ENCODE measurements around the gene ACSM2A. TPM values are rescaled to one million over a fixed set of nuclear protein-coding genes. Genes with fewer than 3 reads are reported as not detected.
"Not testable (repeated sequence)": the region's sequence is repeated elsewhere in the genome, so short reads cannot be mapped to it uniquely, and the experiment has no call there.

The ACSM2A gene
- total RNA-seq (2021; ENCODE audit: unreplicated experiment) = not detected
- not detected for polyA plus RNA-seq (2012; ENCODE audit: insufficient read length)
- percentile 5 among the genes with signal in this experiment for Bru-seq, nascent RNA
- percentile 3 among the genes with signal in this experiment for BruChase-seq, experiment 1, labeled RNA remaining after a 2-hour chase
- BruChase-seq, experiment 2, labeled RNA remaining after a 6-hour chase = percentile 3 among the genes with signal in this experiment
- long read RNA-seq = 0 reads

DNA sequence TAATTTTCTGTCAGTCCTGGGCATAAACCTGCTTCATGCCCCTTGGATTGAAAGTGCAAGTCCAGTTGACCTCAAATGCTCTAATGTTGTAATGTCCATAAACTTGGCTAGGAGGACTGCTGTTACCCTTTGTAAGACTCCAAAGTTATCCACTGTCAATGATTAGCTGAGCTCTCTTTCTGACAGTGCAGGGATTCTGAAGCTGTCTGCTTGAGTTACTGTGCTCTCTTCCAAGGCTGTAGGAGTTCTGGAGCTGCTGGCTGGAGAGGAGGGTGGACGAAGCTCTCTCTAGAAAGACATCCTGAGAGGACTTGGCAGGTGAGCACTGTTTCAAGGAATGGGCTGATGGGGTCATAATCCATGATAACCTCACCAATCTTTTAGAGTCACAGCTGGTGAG lies at the start of gene ACSM2A:
TSS of gene ACSM2A (plus strand) at position 158 of the 400 bp plus-strand sequence. CDS start 8,594 bp downstream, outside the sequence.
- H3K36me3 ChIP-seq (ENCODE audit: control insufficient read depth, insufficient read depth, low read length); DNase-seq (ENCODE audit: low read depth, low spot score); ATAC-seq; H3K27me3 ChIP-seq (ENCODE audit: control insufficient read depth, insufficient read depth, low read length); in situ Hi-C loops (cut with HindIII; ENCODE audit: low pct_unique_long_range_greater_than_20kb, low sequenced_read_pairs); intact Hi-C loops (cut with micrococcal nuclease; ENCODE audit: unreplicated experiment); H3K9me3 ChIP-seq (ENCODE audit: control insufficient read depth, insufficient read depth, low read depth, low read length); H3K27ac ChIP-seq (ENCODE audit: low read length); BruUV-seq (replicated peaks); CTCF ChIA-PET; POLR2A ChIA-PET; H3K4me3 ChIP-seq (ENCODE audit: low read depth in 2 of 2, low read length in 2 of 2); H3K4me1 ChIP-seq (ENCODE audit: control insufficient read depth, insufficient read depth, low read length): not testable (repeated sequence)

DNA sequence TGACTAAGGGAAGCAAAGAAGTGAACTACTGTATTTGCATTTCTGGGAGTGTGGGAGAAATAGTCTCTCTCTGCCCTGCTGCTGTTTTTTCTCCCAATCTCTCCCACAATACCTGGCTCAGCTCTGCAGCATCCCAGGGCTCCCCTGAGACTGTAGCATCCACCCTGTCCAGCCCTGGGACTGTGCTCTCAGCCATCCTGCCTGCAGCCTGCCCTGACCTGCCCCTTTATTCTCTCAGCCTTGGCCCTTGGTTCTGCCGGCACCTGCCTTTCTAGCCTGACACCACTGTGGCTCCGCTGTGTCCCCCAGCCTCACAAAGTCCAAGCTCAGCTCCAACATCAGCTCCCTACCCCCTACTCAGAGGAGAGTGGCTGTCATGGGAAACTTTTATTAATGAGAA lies 48.7 kb upstream of the ACSM2A start:
- intact Hi-C loops (cut with micrococcal nuclease; ENCODE audit: unreplicated experiment) = no loop called here
- in situ Hi-C loops (cut with HindIII; ENCODE audit: low pct_unique_long_range_greater_than_20kb, low sequenced_read_pairs) = no loop called here
- Histone ChIP-seq H3K9me3 (ENCODE audit: control insufficient read depth, insufficient read depth, low read depth, low read length) (no peaks in the 10 kb centered on the region), H3K4me1 (ENCODE audit: control insufficient read depth, insufficient read depth, low read length) (no peaks in the 10 kb centered on the region), H3K36me3 (ENCODE audit: control insufficient read depth, insufficient read depth, low read length) (no peaks in the 10 kb centered on the region), H3K27me3 (ENCODE audit: control insufficient read depth, insufficient read depth, low read length) (peaks cover 2% of the 10 kb centered on the region; the same call in 1 of the 2 replicates), H3K27ac (ENCODE audit: low read length) (no peak overlapping the region), H3K4me3 (ENCODE audit: low read depth in 2 of 2, low read length in 2 of 2) (no peak overlapping the region)
- CTCF ChIA-PET = no interaction called here
- POLR2A ChIA-PET = no interaction called here
- ATAC-seq = no peak
- TF ChIP-seq, protein P1, sequence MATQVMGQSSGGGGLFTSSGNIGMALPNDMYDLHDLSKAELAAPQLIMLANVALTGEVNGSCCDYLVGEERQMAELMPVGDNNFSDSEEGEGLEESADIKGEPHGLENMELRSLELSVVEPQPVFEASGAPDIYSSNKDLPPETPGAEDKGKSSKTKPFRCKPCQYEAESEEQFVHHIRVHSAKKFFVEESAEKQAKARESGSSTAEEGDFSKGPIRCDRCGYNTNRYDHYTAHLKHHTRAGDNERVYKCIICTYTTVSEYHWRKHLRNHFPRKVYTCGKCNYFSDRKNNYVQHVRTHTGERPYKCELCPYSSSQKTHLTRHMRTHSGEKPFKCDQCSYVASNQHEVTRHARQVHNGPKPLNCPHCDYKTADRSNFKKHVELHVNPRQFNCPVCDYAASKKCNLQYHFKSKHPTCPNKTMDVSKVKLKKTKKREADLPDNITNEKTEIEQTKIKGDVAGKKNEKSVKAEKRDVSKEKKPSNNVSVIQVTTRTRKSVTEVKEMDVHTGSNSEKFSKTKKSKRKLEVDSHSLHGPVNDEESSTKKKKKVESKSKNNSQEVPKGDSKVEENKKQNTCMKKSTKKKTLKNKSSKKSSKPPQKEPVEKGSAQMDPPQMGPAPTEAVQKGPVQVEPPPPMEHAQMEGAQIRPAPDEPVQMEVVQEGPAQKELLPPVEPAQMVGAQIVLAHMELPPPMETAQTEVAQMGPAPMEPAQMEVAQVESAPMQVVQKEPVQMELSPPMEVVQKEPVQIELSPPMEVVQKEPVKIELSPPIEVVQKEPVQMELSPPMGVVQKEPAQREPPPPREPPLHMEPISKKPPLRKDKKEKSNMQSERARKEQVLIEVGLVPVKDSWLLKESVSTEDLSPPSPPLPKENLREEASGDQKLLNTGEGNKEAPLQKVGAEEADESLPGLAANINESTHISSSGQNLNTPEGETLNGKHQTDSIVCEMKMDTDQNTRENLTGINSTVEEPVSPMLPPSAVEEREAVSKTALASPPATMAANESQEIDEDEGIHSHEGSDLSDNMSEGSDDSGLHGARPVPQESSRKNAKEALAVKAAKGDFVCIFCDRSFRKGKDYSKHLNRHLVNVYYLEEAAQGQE (IDR thresholded peaks at IDR 0.05; ENCODE audit: insufficient read depth in 1 of 2, low read depth in 2 of 2, low read length in 1 of 2) = no peak
- TF ChIP-seq TCF7L2 (IDR thresholded peaks at IDR 0.05; ENCODE audit: low read depth, low read length) (no peak), SIN3A (IDR thresholded peaks at IDR 0.05; ENCODE audit: borderline replicate concordance, insufficient read depth, low read depth, low read length) (no peak), POLR2AphosphoS5 (IDR thresholded peaks at IDR 0.05; ENCODE audit: low read depth, low read length) (no peak)
- TF ChIP-seq, protein P2, sequence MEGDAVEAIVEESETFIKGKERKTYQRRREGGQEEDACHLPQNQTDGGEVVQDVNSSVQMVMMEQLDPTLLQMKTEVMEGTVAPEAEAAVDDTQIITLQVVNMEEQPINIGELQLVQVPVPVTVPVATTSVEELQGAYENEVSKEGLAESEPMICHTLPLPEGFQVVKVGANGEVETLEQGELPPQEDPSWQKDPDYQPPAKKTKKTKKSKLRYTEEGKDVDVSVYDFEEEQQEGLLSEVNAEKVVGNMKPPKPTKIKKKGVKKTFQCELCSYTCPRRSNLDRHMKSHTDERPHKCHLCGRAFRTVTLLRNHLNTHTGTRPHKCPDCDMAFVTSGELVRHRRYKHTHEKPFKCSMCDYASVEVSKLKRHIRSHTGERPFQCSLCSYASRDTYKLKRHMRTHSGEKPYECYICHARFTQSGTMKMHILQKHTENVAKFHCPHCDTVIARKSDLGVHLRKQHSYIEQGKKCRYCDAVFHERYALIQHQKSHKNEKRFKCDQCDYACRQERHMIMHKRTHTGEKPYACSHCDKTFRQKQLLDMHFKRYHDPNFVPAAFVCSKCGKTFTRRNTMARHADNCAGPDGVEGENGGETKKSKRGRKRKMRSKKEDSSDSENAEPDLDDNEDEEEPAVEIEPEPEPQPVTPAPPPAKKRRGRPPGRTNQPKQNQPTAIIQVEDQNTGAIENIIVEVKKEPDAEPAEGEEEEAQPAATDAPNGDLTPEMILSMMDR (IDR thresholded peaks at IDR 0.05) = no peak
- BruUV-seq (replicated peaks) = no TSS peak
- no peak for DNase-seq (ENCODE audit: low read depth, low spot score)

DNA sequence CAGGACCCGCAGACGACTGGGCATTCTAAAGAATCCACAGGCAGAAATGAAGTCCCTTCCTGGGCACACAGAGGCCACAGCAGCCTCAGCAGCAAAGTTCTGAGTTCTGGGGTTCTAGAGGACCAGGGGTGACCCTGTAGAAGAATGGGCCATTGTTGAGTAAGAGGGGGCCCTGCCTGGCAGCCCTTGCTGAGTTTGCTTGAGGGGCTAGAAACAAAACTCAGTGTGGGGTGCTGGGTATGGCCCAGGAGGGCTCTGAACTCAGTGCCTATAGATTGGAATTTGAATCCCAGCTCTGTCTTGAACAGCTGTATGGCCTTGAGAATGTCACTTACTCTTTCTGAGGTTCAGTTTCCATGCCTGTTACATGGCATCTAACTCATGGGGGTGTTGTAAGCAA lies 46.7 kb upstream of the ACSM2A start, which contains the start of gene PDILT:
TSS of gene PDILT (minus strand) at position 101 of the 400 bp plus-strand sequence. CDS start 5,437 bp downstream, outside the sequence.
- H3K4me3 ChIP-seq (ENCODE audit: low read depth in 2 of 2, low read length in 2 of 2) = no peak within 1 kb of the TSS
- TF ChIP-seq, protein P2 (IDR thresholded peaks at IDR 0.05) = no peak
- TF ChIP-seq SIN3A (IDR thresholded peaks at IDR 0.05; ENCODE audit: borderline replicate concordance, insufficient read depth, low read depth, low read length) = no peak
- intact Hi-C loops (cut with micrococcal nuclease; ENCODE audit: unreplicated experiment) (no loop called here), in situ Hi-C loops (cut with HindIII; ENCODE audit: low pct_unique_long_range_greater_than_20kb, low sequenced_read_pairs) (no loop called here)
- H3K27ac ChIP-seq (ENCODE audit: low read length) = no peak within 1 kb of the TSS
- DNase-seq (ENCODE audit: low read depth, low spot score) (no peak), ATAC-seq (no peak)
- peaks cover 2% of the 10 kb centered on the region; the same call in 1 of the 2 replicates for H3K27me3 ChIP-seq (ENCODE audit: control insufficient read depth, insufficient read depth, low read length)
- H3K9me3 ChIP-seq (ENCODE audit: control insufficient read depth, insufficient read depth, low read depth, low read length) = no peaks in the 10 kb centered on the region
- CTCF ChIA-PET = no interaction called here
- BruUV-seq (replicated peaks) = no TSS peak
- H3K4me1 ChIP-seq (ENCODE audit: control insufficient read depth, insufficient read depth, low read length) = no peaks in the 10 kb centered on the region
- H3K36me3 ChIP-seq (ENCODE audit: control insufficient read depth, insufficient read depth, low read length) = no peaks in the 10 kb centered on the region
- POLR2A ChIA-PET = no interaction called here

Measured in Panc1 (cell line).